ENCODE measurements around the gene NOVA2. TPM values are rescaled to one million over a fixed set of nuclear protein-coding genes. Genes with fewer than 3 reads are reported as not detected.

Gene NOVA2
- total and polyA plus RNA-seq, 2 donors (not counting 3 experiments of a cell fraction or from before 2014, with no cell fraction given), result 5.6 to 34.2 TPM

GRCh38 chr19:45922281-45922680, 51.4 kb downstream of the NOVA2 start:
- no peaks in the 10 kb centered on the region for H3K9me3 ChIP-seq (replicated peaks; ENCODE audit: control insufficient read depth, insufficient read depth, low read length)
- no peaks in the 10 kb centered on the region for H3K79me2 ChIP-seq (ENCODE audit: control insufficient read depth, insufficient read depth, low read length)
- intact Hi-C loops (cut with micrococcal nuclease) (no loop called here), dilution Hi-C loops (cut with MboI; ENCODE audit: extremely low pct_ligation_motif_present, low sequenced_read_pairs) (no loop called here)
- peak in 1 of 2 donors; percentile 30 for TF ChIP-seq CTCF (IDR thresholded peaks at IDR 0.05; ENCODE audit: extremely low read depth in 1 of 2, insufficient read depth in 1 of 2, low read depth in 1 of 2, low read length in 2 of 2)
- TF ChIP-seq MYC (IDR thresholded peaks at IDR 0.05; ENCODE audit: low read depth, low read length), result no peak
- no peak overlapping the region for H3K4me3 ChIP-seq (replicated peaks in 1 of 3; ENCODE audit: insufficient read depth in 1 of 3, low read depth in 1 of 3, low read length in 3 of 3)
- H2AFZ ChIP-seq (ENCODE audit: low read depth, low read length), result no peak overlapping the region
- H3K9ac ChIP-seq (replicated peaks; ENCODE audit: extremely low read depth, insufficient read depth, low read length), result no peak overlapping the region
- H3K4me1 ChIP-seq (ENCODE audit: control insufficient read depth, extremely low read depth, insufficient read depth, low read length), result no peaks in the 10 kb centered on the region
- no peaks in the 10 kb centered on the region for H4K20me1 ChIP-seq (replicated peaks; ENCODE audit: control insufficient read depth, extremely low read depth, insufficient read depth, low read length)
- DNase-seq (ENCODE audit: low read depth, low spot score) (no peak), FAIRE-seq (no peak)
- POLR2A ChIA-PET, result no interaction called here
- H3K27me3 ChIP-seq (ENCODE audit: control insufficient read depth in 2 of 2, insufficient read depth in 2 of 2, low read length in 2 of 2), result peaks cover 0 to 3% of the 10 kb centered on the region in 2 experiments
- H3K4me2 ChIP-seq (ENCODE audit: insufficient read depth, low read length), result no peak overlapping the region
- CTCF ChIA-PET, result interaction anchor here (0.7 to 1.1 kb wide), 2 partner anchors 10 to 20 kb away, joined by 3 read pairs; partner anchors contain the start of gene MYPOP
- no peaks in the 10 kb centered on the region for H3K36me3 ChIP-seq (ENCODE audit: control insufficient read depth in 2 of 2, extremely low read depth in 1 of 2, insufficient read depth in 2 of 2, low read length in 2 of 2)
- H3K27ac ChIP-seq (ENCODE audit: insufficient read depth, low read depth, low read length), result no peak overlapping the region
- no TSS peak for BruUV-seq (replicated peaks)
- no peaks in the 10 kb centered on the region for H3K9me1 ChIP-seq (replicated peaks; ENCODE audit: control insufficient read depth, extremely low read depth, insufficient read depth, low read length)

GRCh38 chr19:45920458-45920857, 53.2 kb downstream of the NOVA2 start:
- Histone ChIP-seq H2AFZ (ENCODE audit: low read depth, low read length) (no peak overlapping the region), H3K27me3 (ENCODE audit: control insufficient read depth in 2 of 2, insufficient read depth in 2 of 2, low read length in 2 of 2) (peaks cover 0 to 3% of the 10 kb centered on the region in 2 experiments), H3K9me1 (replicated peaks; ENCODE audit: control insufficient read depth, extremely low read depth, insufficient read depth, low read length) (no peaks in the 10 kb centered on the region), H3K4me3 (replicated peaks in 1 of 3; ENCODE audit: insufficient read depth in 1 of 3, low read depth in 1 of 3, low read length in 3 of 3) (no peak overlapping the region), H3K9me3 (replicated peaks; ENCODE audit: control insufficient read depth, insufficient read depth, low read length) (no peaks in the 10 kb centered on the region), H3K9ac (replicated peaks; ENCODE audit: extremely low read depth, insufficient read depth, low read length) (no peak overlapping the region), H3K27ac (ENCODE audit: insufficient read depth, low read depth, low read length) (no peak overlapping the region), H3K4me2 (ENCODE audit: insufficient read depth, low read length) (no peak overlapping the region), H3K79me2 (ENCODE audit: control insufficient read depth, insufficient read depth, low read length) (no peaks in the 10 kb centered on the region), H4K20me1 (replicated peaks; ENCODE audit: control insufficient read depth, extremely low read depth, insufficient read depth, low read length) (no peaks in the 10 kb centered on the region), H3K4me1 (ENCODE audit: control insufficient read depth, extremely low read depth, insufficient read depth, low read length) (no peaks in the 10 kb centered on the region), H3K36me3 (ENCODE audit: control insufficient read depth in 2 of 2, extremely low read depth in 1 of 2, insufficient read depth in 2 of 2, low read length in 2 of 2) (no peaks in the 10 kb centered on the region)
- ChIA-PET CTCF (interaction anchor here (0.7 kb wide), 2 partner anchors 81 to 89 kb away, joined by 3 read pairs; no protein-coding TSS in a partner anchor), POLR2A (no interaction called here)
- DNase-seq (ENCODE audit: low read depth, low spot score) (no peak), FAIRE-seq (no peak)
- no TSS peak for BruUV-seq (replicated peaks)
- TF ChIP-seq CTCF (IDR thresholded peaks at IDR 0.05; ENCODE audit: extremely low read depth in 1 of 2, insufficient read depth in 1 of 2, low read depth in 1 of 2, low read length in 2 of 2), result no peak
- TF ChIP-seq, protein P1, sequence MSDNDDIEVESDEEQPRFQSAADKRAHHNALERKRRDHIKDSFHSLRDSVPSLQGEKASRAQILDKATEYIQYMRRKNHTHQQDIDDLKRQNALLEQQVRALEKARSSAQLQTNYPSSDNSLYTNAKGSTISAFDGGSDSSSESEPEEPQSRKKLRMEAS (IDR thresholded peaks at IDR 0.05; ENCODE audit: insufficient read depth, insufficient read length), result no peak
- TF ChIP-seq JUN (IDR thresholded peaks at IDR 0.05; ENCODE audit: borderline replicate concordance, insufficient read depth, insufficient read length, low read depth), result no peak
- no peak for TF ChIP-seq MYC (IDR thresholded peaks at IDR 0.05; ENCODE audit: low read depth, low read length)
- TF ChIP-seq POLR2AphosphoS5 (IDR thresholded peaks at IDR 0.05; ENCODE audit: insufficient read depth, low read depth, low read length), result no peak
- TF ChIP-seq EZH2 (IDR thresholded peaks at IDR 0.05; ENCODE audit: borderline replicate concordance, low read depth, low read length, severe bottlenecking), result no peak
- no peak for TF ChIP-seq FOS (IDR thresholded peaks at IDR 0.05; ENCODE audit: borderline replicate concordance, insufficient read depth, low read length)
- no peak for TF ChIP-seq GATA2 (IDR thresholded peaks at IDR 0.05; ENCODE audit: insufficient read depth, insufficient read length, low read depth, low read length)
- TF ChIP-seq POLR2A (IDR thresholded peaks at IDR 0.05; ENCODE audit: low read depth, low read length), result no peak
- intact Hi-C loops (cut with micrococcal nuclease), result no loop called here
- dilution Hi-C loops (cut with MboI; ENCODE audit: extremely low pct_ligation_motif_present, low sequenced_read_pairs), result no loop called here
